Measurements from ENCODE around the gene LAIR1.
"Not testable (repeated sequence)": the region's sequence is repeated elsewhere in the genome, so short reads cannot be mapped to it uniquely, and the experiment has no call there.

Gene LAIR1

GRCh38 chr19:54364775-54365257 lies at the start of gene LAIR1:
Gene LAIR1 (minus strand): TSS chr19:54364931. CDS start chr19:54364804, 127 bp downstream.
- DNase-seq (ENCODE audit: low spot score) = no peak

GRCh38 chr19:54414156-54414555 lies 49.4 kb upstream of the LAIR1 start:
- no peak for DNase-seq (ENCODE audit: low spot score)

- DNase-seq (ENCODE audit: low spot score) = no peak
Observed at GRCh38 chr19:54412877-54413276, 48.1 kb upstream of the LAIR1 start.

- DNase-seq (ENCODE audit: low spot score) = no peak
Observed at GRCh38 chr19:54411033-54411432, 46.3 kb upstream of the LAIR1 start.

- DNase-seq (ENCODE audit: low spot score) = no peak
Observed at GRCh38 chr19:54408456-54409026, 43.8 kb upstream of the LAIR1 start.

- DNase-seq (ENCODE audit: low spot score) = no peak
Observed at GRCh38 chr19:54407780-54408179, 43.0 kb upstream of the LAIR1 start.

- no peak for DNase-seq (ENCODE audit: low spot score)
Observed at GRCh38 chr19:54405628-54406027, 40.9 kb upstream of the LAIR1 start.

- DNase-seq (ENCODE audit: low spot score) = no peak
Observed at GRCh38 chr19:54403054-54403453, 38.3 kb upstream of the LAIR1 start.

GRCh38 chr19:54400913-54401312 lies 36.2 kb upstream of the LAIR1 start:
- DNase-seq (ENCODE audit: low spot score) = no peak

GRCh38 chr19:54399189-54399588 lies 34.5 kb upstream of the LAIR1 start:
- DNase-seq (ENCODE audit: low spot score) = no peak

- DNase-seq (ENCODE audit: low spot score) = no peak
Observed at GRCh38 chr19:54395685-54396084, 31.0 kb upstream of the LAIR1 start.

GRCh38 chr19:54393381-54393780 lies 28.6 kb upstream of the LAIR1 start:
- no peak for DNase-seq (ENCODE audit: low spot score)

- no peak for DNase-seq (ENCODE audit: low spot score)
Observed at GRCh38 chr19:54392105-54392504, 27.4 kb upstream of the LAIR1 start.

GRCh38 chr19:54391589-54392061 lies 26.9 kb upstream of the LAIR1 start:
- DNase-seq (ENCODE audit: low spot score) = no peak

GRCh38 chr19:54390942-54391577 lies 26.3 kb upstream of the LAIR1 start:
- peak; percentile 29 for DNase-seq (ENCODE audit: low spot score)

GRCh38 chr19:54389553-54389952 lies 24.8 kb upstream of the LAIR1 start:
- no peak for DNase-seq (ENCODE audit: low spot score)

GRCh38 chr19:54388802-54389139 lies 24.0 kb upstream of the LAIR1 start:
- DNase-seq (ENCODE audit: low spot score) = no peak

GRCh38 chr19:54387991-54388801 lies 23.5 kb upstream of the LAIR1 start:
- no peak for DNase-seq (ENCODE audit: low spot score)

- DNase-seq (ENCODE audit: low spot score) = no peak
Observed at GRCh38 chr19:54383330-54383729, 18.6 kb upstream of the LAIR1 start.

GRCh38 chr19:54382041-54382440 lies 17.3 kb upstream of the LAIR1 start:
- DNase-seq (ENCODE audit: low spot score) = not testable (repeated sequence)

GRCh38 chr19:54380897-54381296 lies 16.2 kb upstream of the LAIR1 start:
- no peak for DNase-seq (ENCODE audit: low spot score)

GRCh38 chr19:54379187-54379678 lies 14.5 kb upstream of the LAIR1 start:
- no peak for DNase-seq (ENCODE audit: low spot score)
